Ishikawa (cell line): ENCODE measurements around the gene SLC25A13.

Source experiments
- CEBPB ChIP-seq: IDR thresholded peaks from 2 replicates; pipeline ENCODE4 v1.6.1; 2012
- CREB1 ChIP-seq: IDR thresholded peaks from 2 replicates; pipeline ENCODE4 v1.6.1; 2012; ENCODE audit warnings: low read depth
- EGR1 ChIP-seq: IDR thresholded peaks from 2 replicates; pipeline ENCODE4 v1.6.1; 2012
- EP300 ChIP-seq: IDR thresholded peaks from 2 replicates; pipeline ENCODE4 v1.6.1; 2012; ENCODE audit warnings: borderline replicate concordance
- FOXM1 ChIP-seq: IDR thresholded peaks from 2 replicates; pipeline ENCODE4 v1.6.1; 2012; ENCODE audit warnings: low read depth, borderline replicate concordance
- NFIC ChIP-seq: IDR thresholded peaks from 2 replicates; pipeline ENCODE4 v1.6.1; 2012
- RAD21 ChIP-seq: IDR thresholded peaks from 2 replicates; pipeline ENCODE4 v1.6.1; 2012; ENCODE audit warnings: low read depth
- TAF1 ChIP-seq: IDR thresholded peaks from 2 replicates; pipeline ENCODE4 v1.6.1; 2012; ENCODE audit warnings: low read depth, mild to moderate bottlenecking
- TCF12 ChIP-seq: IDR thresholded peaks from 2 replicates; pipeline ENCODE4 v1.6.1; 2012; ENCODE audit warnings: low read depth
- TEAD4 ChIP-seq: IDR thresholded peaks from 2 replicates; pipeline ENCODE4 v1.6.1; 2012
- YY1 ChIP-seq: IDR thresholded peaks from 2 replicates; pipeline ENCODE4 v1.6.1; 2012; ENCODE audit warnings: low read depth
- ZBTB7A ChIP-seq: IDR thresholded peaks from 2 replicates; pipeline ENCODE4 v1.6.1; 2012; ENCODE audit warnings: low read depth
- TF ChIP-seq, protein P1 (sequence below): IDR thresholded peaks from 2 replicates; pipeline ENCODE4 v1.6.1; 2012
- TF ChIP-seq, protein P2 (sequence below): IDR thresholded peaks from 2 replicates; pipeline ENCODE4 v1.6.1; 2012
- TF ChIP-seq, protein P3 (sequence below): IDR thresholded peaks from 2 replicates; pipeline ENCODE4 v1.6.1; 2012; ENCODE audit warnings: low read depth, mild to moderate bottlenecking

SLC25A13 gene

DNA sequence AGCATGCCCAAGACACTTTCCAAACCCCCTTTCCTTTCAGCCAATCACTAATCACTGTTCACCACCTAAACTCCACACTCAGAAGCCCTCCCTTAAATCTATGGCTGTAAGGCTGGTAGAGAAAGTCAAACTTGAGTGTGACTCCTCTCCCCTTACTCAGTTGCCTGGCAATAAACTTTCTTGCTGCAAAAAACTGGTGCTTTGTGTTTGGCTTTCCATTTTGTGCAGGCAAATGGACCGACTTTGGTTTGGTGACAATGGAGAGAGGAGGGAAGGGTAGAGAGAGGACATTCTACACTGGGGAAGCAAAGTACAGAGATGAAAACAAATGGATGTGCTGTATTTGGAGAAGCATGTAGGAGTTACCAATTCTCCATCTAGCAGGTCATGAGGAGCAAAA lies 84.9 kb downstream of the SLC25A13 start:
- no peak for TF ChIP-seq CEBPB
- no peak for TF ChIP-seq FOXM1
- no peak for TF ChIP-seq YY1
- no peak for TF ChIP-seq TEAD4
- TF ChIP-seq RAD21 = no peak
- TF ChIP-seq, protein P1, sequence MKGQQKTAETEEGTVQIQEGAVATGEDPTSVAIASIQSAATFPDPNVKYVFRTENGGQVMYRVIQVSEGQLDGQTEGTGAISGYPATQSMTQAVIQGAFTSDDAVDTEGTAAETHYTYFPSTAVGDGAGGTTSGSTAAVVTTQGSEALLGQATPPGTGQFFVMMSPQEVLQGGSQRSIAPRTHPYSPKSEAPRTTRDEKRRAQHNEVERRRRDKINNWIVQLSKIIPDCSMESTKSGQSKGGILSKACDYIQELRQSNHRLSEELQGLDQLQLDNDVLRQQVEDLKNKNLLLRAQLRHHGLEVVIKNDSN = no peak
- TF ChIP-seq, protein P2, sequence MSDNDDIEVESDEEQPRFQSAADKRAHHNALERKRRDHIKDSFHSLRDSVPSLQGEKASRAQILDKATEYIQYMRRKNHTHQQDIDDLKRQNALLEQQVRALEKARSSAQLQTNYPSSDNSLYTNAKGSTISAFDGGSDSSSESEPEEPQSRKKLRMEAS = no peak
- no peak for TF ChIP-seq TAF1
- TF ChIP-seq TCF12 = no peak
- TF ChIP-seq EGR1 = no peak
- TF ChIP-seq EP300 = no peak
- TF ChIP-seq, protein P3, sequence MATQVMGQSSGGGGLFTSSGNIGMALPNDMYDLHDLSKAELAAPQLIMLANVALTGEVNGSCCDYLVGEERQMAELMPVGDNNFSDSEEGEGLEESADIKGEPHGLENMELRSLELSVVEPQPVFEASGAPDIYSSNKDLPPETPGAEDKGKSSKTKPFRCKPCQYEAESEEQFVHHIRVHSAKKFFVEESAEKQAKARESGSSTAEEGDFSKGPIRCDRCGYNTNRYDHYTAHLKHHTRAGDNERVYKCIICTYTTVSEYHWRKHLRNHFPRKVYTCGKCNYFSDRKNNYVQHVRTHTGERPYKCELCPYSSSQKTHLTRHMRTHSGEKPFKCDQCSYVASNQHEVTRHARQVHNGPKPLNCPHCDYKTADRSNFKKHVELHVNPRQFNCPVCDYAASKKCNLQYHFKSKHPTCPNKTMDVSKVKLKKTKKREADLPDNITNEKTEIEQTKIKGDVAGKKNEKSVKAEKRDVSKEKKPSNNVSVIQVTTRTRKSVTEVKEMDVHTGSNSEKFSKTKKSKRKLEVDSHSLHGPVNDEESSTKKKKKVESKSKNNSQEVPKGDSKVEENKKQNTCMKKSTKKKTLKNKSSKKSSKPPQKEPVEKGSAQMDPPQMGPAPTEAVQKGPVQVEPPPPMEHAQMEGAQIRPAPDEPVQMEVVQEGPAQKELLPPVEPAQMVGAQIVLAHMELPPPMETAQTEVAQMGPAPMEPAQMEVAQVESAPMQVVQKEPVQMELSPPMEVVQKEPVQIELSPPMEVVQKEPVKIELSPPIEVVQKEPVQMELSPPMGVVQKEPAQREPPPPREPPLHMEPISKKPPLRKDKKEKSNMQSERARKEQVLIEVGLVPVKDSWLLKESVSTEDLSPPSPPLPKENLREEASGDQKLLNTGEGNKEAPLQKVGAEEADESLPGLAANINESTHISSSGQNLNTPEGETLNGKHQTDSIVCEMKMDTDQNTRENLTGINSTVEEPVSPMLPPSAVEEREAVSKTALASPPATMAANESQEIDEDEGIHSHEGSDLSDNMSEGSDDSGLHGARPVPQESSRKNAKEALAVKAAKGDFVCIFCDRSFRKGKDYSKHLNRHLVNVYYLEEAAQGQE = no peak
- TF ChIP-seq CREB1 = no peak
- no peak for TF ChIP-seq NFIC

DNA sequence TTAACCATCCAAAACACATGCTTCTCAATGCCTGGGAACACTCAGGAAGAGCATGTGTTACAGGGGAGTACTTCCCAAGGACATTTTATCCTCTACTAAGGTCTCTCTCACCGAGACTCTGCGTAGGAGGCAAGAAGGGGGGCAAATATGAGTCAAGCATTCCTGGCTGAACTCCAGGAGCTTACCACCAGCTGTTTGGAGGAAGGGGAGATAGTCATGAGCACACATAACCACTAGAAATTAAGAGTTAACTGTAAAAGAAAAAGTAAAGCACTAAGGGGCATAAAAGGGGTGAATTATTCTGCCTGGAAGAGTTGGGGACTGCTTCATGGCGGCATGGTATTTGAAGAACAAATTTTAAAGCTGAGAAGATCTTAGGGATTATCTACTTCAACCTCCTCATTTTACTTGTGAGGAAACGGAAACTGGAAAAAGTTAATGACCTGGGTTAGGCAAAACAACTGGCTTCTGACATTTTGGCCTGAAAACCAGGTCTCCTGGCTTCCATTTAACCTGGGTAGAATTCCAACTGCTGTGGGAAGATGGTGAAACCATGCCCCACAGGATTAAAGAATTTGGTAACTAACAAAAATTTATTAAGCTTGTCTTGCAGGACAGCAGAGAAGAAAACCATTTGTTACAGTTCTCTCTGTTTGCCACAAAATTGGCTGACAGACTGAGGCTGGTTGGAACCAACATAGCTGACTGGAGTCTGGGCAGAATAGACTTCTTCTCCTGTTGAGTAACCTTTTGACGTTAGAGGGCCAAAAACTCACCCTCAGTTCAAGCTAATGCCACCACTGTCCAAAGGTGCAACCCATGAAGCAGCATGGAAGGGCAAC lies 85.5 kb downstream of the SLC25A13 start:
- peak; percentile 6; the same call in 1 of the 2 replicates for TF ChIP-seq CEBPB
- no peak for TF ChIP-seq ZBTB7A
- TF ChIP-seq EGR1 = peak; percentile 93
- TF ChIP-seq RAD21 = no peak; the same call in 1 of the 2 replicates
- TF ChIP-seq EP300 = peak; percentile 83
- TF ChIP-seq CREB1 = no peak
- peak; percentile 94 for TF ChIP-seq NFIC
- TF ChIP-seq TEAD4 = peak; percentile 66; the same call in 1 of the 2 replicates
- no peak for TF ChIP-seq TAF1
- TF ChIP-seq, protein P1 = no peak
- no peak for TF ChIP-seq YY1
- TF ChIP-seq TCF12 = peak; percentile 69
- TF ChIP-seq FOXM1 = peak; percentile 46; the same call in 1 of the 2 replicates
- TF ChIP-seq, protein P2 = peak; percentile 52
- TF ChIP-seq, protein P3 = no peak

DNA sequence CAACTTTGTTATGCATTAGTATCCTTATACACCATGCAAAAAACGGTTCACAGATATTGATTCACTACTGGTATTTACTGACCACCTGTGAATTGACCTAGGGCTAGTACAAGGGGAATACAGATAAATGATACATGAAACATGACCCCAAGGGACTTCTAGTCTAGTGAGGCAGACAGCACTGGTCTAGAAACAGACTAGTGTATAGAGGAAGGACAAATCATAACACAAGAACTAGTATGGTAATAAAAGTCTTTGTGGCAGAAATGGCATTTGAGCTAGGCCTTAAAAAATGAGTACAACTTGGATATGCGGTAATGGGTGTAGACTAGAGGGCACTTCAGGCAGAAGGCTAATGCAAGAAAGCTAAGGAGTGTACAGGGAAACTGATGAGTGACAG lies 86.6 kb downstream of the SLC25A13 start:
- TF ChIP-seq TEAD4 = no peak
- TF ChIP-seq CEBPB = no peak
- no peak for TF ChIP-seq YY1
- TF ChIP-seq, protein P1 = no peak
- no peak for TF ChIP-seq EP300
- TF ChIP-seq TAF1 = no peak
- no peak for TF ChIP-seq TCF12
- TF ChIP-seq, protein P3 = no peak
- no peak for TF ChIP-seq RAD21
- no peak for TF ChIP-seq FOXM1
- no peak for TF ChIP-seq NFIC
- TF ChIP-seq ZBTB7A = no peak
- TF ChIP-seq, protein P2 = no peak
- TF ChIP-seq EGR1 = no peak
